ENCODE data around the gene SORCS3. TPM values are rescaled to one million over a fixed set of nuclear protein-coding genes. Genes with fewer than 3 reads are reported as not detected.

The SORCS3 gene
- polyA plus RNA-seq, 3 donors = 3.5 to 4.8 (median 3.5) TPM

DNA sequence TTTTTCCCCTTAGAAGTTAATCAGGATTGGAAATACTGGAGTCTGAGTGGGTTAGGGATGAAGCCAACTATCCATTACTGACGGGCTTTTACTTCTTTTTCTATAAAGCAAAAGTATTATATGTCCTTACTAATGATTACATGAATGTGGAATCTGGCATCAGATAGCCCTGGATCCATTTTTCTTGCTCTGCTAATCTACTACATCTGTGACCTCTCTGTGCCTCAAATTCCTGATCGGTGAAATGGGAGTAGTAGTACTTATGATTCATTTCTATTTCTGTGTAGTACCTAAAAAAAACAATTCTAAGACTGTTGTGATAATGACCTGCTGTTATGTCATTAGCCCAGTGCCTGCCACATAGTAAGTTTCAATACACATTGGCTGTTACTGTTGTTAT lies 621.6 kb downstream of the SORCS3 start:
- DNase-seq = no peak

DNA sequence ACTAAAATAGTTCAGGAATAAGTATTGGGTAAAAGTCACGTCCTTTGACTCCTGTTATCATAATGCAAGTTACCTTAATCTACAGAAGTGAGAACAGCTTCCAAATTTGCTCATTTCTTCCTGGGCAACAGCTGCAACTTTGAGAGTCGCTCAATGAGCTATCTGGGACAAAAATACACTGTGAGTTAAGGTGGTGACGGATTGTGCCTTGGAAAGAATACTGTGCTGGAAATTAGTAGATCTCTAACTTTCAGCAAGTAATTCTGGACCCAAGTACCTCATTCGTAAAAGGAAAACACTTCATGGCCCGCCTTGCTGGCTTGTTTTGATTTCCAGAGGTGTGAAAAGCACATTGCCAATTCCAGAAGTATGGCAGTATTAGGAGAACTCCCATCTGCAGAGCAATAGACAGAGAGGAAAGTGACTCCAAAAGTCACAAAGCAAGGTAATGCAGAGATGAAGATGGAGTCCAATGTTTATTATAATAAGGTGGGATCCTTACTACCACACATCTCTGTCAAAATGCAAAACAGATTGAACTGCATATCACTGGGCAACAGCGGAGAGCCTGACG lies 626.0 kb downstream of the SORCS3 start:
- DNase-seq = no peak

DNA sequence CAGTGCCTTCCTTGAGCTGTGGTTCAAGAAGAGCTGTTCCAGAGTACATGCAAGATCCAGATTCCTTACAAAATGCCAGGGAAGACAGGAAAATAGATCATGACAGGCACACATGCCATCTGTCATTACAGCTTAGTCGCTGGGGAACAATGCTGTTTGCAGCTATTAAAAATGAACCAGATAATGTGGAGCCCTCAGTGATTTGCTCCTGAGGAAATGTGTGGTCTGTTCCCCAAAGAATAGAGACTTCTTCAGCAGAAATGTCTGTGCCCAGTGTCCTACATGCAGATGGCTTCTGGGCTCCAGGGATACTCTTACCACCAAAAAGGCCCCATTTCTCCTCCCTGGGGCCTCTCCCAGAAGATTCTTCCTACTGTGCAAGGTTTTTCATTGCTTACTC lies 627.9 kb downstream of the SORCS3 start:
- DNase-seq = no peak

DNA sequence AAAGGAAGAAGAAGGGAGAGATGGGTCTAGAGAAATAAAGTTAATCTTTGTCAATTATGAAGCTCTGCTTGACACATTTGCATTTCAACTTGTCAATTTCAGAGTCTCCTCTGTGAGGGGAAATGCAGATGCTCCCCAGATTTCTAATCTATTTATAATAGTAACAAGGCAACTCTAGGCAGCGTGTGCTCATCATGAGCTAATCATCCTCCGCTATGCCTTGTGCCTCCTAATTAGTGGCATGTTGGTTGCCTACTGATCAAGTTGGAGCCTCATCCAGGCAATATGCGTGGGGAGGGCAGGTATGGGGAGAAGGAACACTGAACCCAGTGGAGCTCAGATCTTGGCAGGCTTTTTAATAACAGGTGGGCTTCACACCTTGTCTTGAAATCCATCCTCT lies 628.6 kb downstream of the SORCS3 start:
- no peak for DNase-seq

DNA sequence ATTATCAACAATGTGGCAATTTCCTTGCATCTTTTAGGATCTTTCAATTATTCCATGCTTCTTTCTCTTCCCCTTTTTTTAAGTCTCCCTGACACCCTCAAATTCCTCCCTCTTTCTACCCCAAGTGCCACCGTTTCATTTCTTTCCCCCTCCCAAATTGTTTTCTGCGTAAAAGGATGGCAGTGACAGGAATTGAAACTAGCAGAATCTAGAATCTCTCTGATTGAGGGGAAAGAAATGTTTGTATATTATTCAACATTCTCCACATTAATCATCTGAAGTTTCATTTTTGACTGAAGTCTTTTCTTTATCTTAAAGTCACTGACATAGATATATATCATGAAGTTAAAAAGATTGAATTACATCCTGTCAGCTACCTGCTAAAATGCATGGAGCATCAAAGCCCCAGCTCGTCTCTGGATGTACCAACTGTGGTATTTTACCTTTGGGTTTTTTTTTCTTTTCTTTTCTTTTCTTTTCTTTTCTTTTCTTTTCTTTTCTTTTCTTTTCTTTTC lies 633.5 kb downstream of the SORCS3 start:
- DNase-seq = no peak

DNA sequence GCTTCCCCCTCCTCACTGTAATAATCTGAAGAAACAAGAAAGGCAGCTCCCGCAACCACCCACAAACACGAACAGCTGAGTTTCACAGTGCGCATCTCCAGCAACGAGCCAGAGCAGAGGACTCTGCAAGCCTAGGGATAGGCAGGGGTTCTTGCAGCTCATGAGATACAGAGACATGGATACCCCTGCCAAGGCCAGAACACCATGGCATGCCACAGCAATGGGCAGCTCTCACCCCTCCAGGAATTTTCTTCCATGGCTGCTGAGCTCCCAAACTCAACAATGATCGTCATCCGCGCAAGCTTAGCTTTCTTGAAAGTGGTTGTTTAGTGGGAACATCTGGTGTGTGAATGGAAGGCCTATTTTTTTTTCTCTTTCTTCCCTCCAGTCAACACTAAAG lies 637.3 kb downstream of the SORCS3 start:
- no peak for DNase-seq

DNA sequence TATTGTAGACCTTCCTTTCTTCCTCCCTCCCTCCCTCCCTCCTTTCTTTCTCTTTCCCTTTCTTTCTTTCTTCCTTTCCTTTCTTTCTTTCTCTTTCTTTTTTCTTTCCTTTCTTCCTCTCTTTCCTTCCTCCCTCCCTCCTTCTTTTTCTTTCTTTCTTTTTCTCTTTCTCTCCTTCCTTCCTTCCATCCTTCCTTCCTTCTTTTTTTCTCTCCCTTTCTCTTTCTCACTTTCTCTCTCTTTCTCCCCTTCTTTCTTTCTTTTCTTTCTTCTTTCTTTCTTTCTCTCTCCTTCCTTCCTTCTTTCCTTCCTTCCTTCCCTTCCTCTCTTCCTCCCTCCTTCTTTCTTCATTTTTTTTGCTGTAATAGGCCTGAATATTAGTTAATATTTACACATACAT lies 638.0 kb downstream of the SORCS3 start:
- DNase-seq = no peak

DNA sequence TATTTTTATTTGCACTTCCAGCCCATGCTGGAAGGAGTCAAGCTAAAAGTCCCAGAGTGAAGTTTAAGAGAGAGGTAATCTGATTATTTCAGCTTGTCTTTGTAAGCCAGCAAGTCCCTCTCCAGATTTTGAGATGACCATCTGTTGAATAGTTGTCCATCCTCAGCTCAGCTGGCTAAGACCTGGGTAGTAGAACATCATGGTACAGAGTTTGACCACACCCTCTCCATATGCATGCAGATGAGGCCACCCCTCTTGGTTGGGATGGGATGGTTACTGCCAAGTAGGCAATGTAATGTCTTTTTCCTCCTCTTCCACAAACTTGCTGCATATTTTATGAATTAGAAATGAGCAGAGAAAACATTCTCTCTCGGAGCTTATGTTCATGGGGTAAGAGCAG lies 639.8 kb downstream of the SORCS3 start:
- DNase-seq = no peak

DNA sequence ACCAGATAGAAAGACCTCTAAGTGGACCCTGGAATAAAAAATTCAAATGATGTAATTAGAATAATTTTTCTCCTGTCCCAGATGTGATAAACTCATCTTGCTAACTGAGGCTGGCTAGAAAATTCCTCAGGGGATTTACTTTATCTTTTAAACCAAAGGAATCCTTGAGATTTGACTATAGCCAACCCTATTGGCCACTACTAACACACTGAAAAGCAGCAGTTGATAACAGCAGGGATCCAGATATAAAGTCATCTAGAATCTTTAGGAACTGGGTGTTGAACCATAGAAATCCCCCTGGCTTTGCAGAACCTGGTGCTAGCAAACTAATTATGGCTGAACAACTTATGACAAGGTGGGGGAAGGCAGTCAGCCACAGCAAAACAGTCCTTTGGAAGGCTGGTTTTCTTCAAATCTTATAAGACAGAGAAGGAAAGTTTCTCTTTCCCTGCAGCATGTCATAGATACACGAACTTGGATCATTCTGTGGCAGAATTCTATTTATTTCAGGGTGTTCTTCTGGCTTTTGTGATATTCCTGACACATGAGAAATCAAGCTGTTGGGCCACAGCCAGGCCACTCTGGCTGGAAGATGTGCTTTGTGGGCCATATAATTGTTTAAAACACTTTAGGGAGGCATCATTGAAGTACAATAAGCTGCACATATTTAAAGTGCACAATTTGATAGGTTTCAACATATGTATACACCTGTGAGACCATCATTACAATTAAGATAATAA lies 643.6 kb downstream of the SORCS3 start:
- no peak for DNase-seq

DNA sequence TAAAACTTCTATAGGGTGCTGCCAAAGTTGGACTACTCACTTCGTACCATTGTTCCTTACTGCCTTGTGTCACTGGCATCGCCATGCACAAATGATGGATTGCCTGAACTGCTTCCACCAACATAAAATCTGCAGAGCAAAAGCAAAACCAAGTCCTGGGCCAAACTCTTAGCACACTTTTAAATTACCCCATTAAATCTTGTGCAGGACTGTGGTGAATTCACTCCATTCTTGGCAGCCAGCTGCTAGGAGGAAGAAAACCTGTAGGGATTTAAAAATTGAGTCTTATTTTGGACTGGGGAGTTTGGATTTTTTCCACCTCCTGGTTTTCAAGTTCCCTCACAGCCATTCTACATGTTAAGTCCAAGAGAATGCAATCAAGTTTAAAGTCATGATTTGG lies 646.9 kb downstream of the SORCS3 start:
- peak; percentile 2 for DNase-seq

DNA sequence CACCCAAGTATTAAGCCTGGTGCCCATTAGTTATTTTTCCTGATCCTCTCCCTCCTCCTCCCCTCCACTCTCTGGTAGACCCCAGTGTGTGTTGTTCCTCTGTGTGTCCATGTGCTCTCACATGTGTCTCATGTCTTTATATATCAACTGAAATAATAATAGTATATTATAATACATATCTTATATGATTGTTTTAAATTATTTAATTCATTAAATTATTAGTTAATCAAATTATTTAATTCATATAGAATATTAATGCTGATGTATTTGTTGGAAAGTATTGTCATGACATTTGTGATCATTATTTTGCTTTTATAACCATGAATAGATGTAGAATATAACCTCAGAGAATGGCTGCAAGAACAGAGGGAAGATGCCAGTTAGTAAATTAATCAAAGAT lies 647.5 kb downstream of the SORCS3 start:
- no peak for DNase-seq

DNA sequence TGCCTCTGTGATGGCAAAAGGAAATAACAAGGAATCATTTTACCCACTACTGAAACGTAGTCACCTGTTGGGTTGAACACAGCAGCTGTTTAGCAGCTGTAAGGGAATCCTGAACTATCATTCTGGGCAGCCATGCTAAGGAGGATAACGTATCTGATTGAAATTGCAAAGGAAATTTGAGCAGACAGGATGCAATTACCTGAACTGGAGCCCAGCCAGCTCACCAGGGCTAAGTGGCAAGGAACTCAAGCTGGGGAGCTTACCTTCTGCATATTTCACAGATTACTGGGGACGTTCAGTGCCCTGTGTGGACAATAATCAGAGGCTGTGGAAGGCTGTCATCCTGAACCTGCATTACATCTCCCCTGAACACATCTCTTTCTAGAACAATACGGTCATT lies 650.5 kb downstream of the SORCS3 start:
- DNase-seq = peak; percentile 22

DNA sequence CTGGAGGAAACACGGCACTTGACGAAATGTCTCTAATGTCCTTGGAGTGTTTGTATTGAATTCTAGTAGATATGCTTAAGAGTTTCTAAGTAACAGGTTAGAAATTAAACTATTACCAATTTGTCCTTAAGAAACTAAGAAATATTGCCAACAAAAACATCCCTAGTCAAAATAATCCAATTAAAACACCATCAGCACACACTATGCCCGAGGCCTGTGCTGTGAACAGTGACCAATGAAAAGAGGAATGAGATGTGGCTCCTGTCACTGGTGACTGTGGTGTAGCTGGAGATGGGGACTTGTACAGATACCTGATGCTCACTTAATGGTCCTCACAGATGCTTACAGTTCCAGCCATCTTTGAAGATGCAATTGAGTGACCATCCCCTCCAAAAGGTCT lies 651.1 kb downstream of the SORCS3 start:
- no peak for DNase-seq
